Measurements from ENCODE around the gene GGT1.
"Not testable (repeated sequence)": the region's sequence is repeated elsewhere in the genome, so short reads cannot be mapped to it uniquely, and the experiment has no call there.

Gene GGT1

DNA sequence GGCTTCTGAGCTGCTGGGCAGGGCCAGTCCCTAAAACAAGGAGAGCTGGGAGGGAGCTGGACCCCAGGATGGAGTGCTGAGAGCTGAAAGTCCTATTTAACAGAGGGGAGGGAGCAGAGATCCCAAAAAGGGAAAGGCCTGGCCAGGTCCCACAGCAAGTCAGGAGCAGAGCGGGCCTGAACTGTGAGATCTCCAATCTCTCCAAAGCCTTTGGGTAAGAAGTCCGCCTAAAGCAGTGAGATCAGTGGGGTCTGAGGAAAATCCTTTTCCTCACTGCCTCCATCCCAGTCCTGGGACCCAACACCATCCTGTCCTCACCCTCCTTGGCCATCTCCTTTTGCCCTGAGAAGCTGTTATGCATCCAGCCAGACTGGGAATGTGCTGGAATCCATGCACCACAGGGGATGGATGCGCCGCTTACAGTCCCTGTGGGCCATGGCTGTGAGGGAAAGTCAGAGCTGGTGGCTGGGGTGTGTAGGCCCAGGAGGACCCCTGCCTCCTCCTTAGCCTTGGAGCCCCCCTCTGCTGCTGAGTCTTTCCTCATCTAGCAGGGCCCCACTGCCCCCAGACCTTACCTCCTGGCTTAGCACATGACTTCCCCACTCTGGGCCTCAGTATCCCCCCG, 18.7 kb upstream of the GGT1 start:
- no peak for ATAC-seq

DNA sequence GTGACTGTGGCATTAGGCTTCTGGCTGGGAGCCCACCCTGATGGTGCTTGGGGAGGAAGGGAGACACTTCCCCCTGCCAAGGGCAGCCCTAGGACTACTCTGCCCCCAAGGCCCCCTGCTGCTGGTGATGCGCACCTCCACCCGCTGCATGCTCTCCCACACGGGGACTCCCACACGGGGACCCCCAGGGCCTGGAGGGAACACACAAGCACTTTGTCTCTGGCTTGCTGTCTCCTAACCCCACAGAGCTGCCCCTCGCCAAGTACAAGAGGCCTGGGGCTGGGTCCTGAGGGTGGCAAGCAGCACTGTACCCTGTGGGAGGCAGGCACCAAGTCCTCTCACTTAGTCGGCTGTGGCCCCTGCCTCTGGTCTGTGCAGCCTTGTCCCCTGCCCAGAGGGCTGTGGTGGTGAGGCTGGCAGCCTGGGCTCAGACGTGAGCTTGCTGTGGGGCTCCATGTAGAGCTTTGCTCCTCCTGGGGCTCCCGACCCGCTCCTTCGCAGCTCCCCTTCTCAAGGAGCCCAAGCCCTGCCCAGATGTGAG, 18.1 kb upstream of the GGT1 start:
- ATAC-seq, result no peak

- ATAC-seq, result no peak
These were observed 17.5 kb upstream of the GGT1 start for GRCh38 chr22:24585461-24585860.

DNA sequence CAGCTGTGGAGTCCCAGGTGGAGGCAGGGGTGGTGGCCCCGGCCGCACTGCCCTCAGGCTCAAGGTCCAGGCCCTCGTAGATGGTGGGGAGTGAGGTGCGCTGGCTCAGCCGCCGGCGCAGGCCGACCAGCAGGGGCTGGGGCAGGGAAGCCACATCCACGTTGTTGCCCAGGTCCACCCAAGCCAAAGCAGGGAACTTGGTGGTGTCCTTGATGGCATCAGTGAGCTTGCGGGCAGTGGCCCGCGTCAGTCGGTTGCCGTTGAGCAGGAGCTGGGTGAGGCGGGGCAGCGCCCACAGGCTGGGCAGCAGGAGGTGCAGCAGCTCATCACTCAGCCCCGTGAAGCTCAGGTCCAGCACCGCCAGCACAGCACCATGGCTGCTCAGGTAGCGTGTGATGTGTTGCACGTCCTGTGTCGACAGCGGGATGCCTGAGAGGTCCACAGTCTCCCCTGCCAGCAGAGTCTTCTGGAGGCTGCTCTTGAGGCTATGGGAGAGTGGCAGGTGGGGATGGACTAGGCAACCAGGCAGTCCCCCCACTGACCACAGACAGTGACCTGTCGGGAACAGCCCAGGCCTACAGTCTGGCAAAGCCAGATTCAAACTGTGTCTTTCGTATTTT, 17.0 kb upstream of the GGT1 start:
- no peak for ATAC-seq

GRCh38 chr22:24587251-24587650, 15.7 kb upstream of the GGT1 start:
- no peak for ATAC-seq

DNA sequence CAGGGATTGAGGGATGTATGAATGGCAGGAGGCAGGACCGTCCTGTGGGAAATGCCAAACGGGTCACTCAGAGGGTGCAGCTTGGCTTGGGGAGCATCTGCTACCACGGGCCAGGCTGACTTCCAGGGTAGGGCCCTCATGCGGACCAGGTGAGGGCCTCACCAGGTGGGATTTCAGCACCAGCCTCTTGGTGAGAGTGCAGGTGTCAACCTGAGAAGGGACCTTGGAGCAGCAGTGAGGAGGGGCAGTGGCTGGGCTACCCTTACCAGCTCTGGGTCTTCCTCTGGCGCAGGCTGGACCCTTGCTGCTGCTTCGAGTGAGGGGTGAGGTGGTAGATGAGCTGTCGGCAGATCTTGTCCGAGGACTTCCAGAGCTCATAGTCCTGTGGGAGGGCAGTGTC, 15.0 kb upstream of the GGT1 start:
- no peak for ATAC-seq

- ATAC-seq, result no peak
These were observed 14.6 kb upstream of the GGT1 start for GRCh38 chr22:24588381-24588756.

GRCh38 chr22:24588757-24589481, 14.1 kb upstream of the GGT1 start:
- ATAC-seq, result no peak

DNA sequence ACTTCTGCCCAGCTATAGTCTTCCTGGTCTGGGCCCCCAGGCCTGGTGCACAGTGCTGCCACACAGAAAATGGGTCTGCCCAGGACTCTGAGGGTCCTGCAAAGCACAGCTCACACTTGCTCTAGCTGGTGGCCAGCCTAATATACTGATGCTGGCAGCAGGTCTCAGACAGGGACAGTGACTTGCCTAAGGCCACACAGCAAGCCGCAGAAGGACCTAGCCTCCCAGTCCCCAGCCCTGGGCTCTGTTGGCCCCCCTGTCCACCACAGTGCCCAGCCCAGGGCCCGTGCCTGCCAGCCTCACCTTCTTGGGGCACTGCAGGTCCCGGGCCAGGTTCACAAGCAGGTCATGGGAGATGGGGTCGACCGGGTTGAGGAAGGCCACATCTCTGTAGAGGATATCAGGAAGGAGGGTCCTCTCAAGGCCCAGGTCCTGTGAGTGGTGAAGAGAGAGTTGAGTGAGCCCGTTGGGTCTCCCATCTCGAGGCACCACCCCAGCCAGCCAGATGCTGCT, 13.4 kb upstream of the GGT1 start:
- ATAC-seq, result no peak

DNA sequence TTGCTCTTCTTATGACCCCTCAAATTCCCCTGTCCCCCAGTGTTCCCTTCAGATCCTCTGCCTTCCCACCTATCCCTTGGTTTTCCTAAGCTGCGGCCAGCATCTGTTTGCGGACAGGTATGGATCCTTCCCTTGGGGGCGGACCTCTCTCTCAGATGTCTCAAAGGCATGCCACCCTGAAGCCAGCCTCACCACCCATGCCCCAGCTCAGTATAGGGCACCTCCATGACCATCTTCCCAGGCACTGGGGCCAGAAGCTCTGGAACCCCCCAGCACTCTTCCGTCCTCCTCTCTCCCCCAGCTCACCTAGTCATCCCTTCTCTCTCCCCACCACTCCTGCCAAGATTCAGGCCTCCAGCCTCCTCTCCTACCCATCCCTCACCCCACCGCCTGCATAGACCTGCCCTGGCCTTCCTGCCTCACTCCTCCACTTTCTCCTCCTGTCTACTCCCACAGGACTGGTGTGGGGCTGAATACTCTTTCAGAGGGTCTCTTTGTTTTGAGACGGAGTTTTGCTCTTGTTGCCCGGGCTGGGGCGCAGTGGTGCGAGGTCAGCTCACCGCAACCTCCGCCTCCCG, 12.3 kb upstream of the GGT1 start:
- no peak for ATAC-seq

DNA sequence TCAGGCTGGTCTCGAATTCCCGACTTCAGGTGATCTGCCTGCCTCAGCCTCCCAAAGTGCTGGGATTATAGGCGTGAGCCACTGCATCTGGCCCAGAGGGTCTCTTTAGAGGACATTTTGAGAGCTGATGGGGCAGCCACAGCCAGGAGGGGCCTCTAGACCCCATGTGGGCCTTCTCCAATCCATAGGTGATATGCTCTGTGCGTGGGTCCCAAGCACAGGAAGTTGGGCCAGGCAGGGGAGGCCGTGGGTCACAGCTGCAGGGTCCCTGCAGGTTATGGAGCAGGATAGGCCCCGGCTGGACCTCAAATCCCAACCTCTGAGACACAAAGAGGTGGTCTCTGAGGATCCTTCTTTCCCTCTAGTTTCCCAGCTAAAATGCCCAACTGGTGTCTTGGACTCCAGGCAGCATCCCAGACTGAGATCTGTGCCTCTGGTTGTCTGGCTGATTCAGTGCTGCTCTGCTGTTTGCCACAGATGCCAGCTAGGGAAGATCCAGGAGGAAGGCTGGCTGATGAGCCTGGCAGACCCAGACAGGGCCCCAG, 11.6 kb upstream of the GGT1 start:
- ATAC-seq, result no peak

GRCh38 chr22:24592058-24592850, 10.7 kb upstream of the GGT1 start:
- no peak for ATAC-seq

- peak; percentile 51 to 53 for ATAC-seq
These were observed 10.0 kb upstream of the GGT1 start, which contains the start of gene LRRC75B for GRCh38 chr22:24592851-24593558. LRRC75B (minus strand) TSS chr22:24593073; CDS start chr22:24593039, 34 bp downstream.

GRCh38 chr22:24593559-24593835, 9.5 kb upstream of the GGT1 start:
- not testable (repeated sequence) for ATAC-seq

GRCh38 chr22:24593836-24594568, 9.0 kb upstream of the GGT1 start:
- no peak for ATAC-seq

- ATAC-seq, result no peak
These were observed 8.3 kb upstream of the GGT1 start for GRCh38 chr22:24594569-24595120.

- ATAC-seq, result no peak
These were observed 7.8 kb upstream of the GGT1 start for GRCh38 chr22:24595228-24595627.

GRCh38 chr22:24595863-24596262, 7.1 kb upstream of the GGT1 start:
- no peak for ATAC-seq

GRCh38 chr22:24597076-24597475, 5.9 kb upstream of the GGT1 start:
- not testable (repeated sequence) for ATAC-seq

DNA sequence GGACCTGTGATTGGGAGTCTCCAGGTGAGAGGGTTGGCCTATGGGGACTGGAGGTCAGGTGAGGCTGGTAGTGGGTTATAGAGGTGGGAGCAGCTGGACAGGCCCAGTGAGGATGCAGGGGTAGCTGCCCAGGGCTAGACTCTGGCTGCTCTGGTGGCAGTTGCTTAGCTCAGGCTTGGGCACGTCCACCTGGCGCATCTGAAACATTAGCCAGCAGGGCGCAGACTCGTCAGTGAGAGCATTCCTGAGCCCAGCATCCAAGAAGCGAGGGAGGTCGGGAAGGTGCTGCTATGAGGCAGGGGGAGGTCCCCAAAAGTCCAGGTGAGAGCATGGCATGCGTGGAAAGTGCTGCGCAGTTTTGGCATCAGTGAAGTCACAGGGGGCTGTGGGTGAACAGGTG, 3.5 kb upstream of the GGT1 start:
- ATAC-seq, result no peak

All from activated CD4-positive, CD25-positive, alpha-beta regulatory T cell treated with anti-CD3 and anti-CD28 coated beads, Interleukin-2, amount 50 U/mL, for 24 hours (primary cell).